HCT116 (cell line): ENCODE data around the gene RARS1. TPM values are rescaled to one million over a fixed set of nuclear protein-coding genes. Genes with fewer than 3 reads are reported as not detected.

Experiments
- ATAC-seq: fragments of 200-7000 bp; cut with Tn5 transposase; 2 replicates; pipeline ENCODE4 v1.9.1; 2020; ENCODE audit warnings: mild to moderate bottlenecking, moderate library complexity
- BruUV-seq: library from RNA; stranded (reverse); fragments of 400-500 nt; replicated peaks from 2 replicates; lab custom pipeline; 2021; lab: Mats Ljungman, UMichigan
- CTCF ChIA-PET: fragments of 300-600 bp; sonication (Branson Sonifier 250); formaldehyde crosslinking; loops from one replicate; lab custom pipeline; 2021; ENCODE audit warnings: antibody characterized with exemption; lab: Charles Lee
- POLR2A ChIA-PET: fragments of 300-600, 350-600 bp; sonication (Branson Sonifier 250); formaldehyde crosslinking; loops from one replicate; lab custom pipeline; 2021; ENCODE audit warnings: antibody characterized with exemption; lab: Charles Lee
- RAD21 ChIA-PET, 2 experiments: fragments of 300-600 bp; sonication (Branson Sonifier 250); formaldehyde crosslinking; loops; one replicate each; lab custom pipeline; 2023; ENCODE audit warnings: low total read pairs in 2 of 2; ENCODE audit not compliant: uncharacterized antibody in 2 of 2, unreplicated experiment in 2 of 2, low non-redundant PET in 1 of 2; lab: Charles Lee
- DNase-seq: peaks from one replicate; pipeline ENCODE4 v3.0.0-alpha.2; 2010; ENCODE audit warnings: low read depth, low spot score
- H2AFZ ChIP-seq: fragments of 200-600 bp; shearing (Covaris generic), sonication (generic); 2 replicates; pipeline ENCODE4 v1.6.1; 2017; ENCODE audit warnings: low read depth, mixed run types, mixed read lengths, antibody characterized with exemption, low read length; ENCODE audit not compliant: poor library complexity, severe bottlenecking
- H3K27ac ChIP-seq: 2 replicates; pipeline ENCODE4 v1.5.1; 2012; ENCODE audit warnings: low read depth, low read length
- H3K27me3 ChIP-seq: fragments of 200-600 bp; sonication (generic); 2 replicates; pipeline ENCODE4 v1.6.1; 2016; ENCODE audit warnings: mixed run types, low read length, mixed read lengths; ENCODE audit not compliant: insufficient read depth
- H3K36me3 ChIP-seq, 2 experiments: fragments of 200-500 bp in 1 of 2; fragments of 200-600 bp in 1 of 2; sonication (Bioruptor generic) in 1 of 2; sonication (generic) in 1 of 2; 2 replicates each; pipeline versions ENCODE4 v1.5.1 to v1.6.1; 2014 to 2016; ENCODE audit warnings: low read length in 2 of 2, inconsistent platforms in 1 of 2, mixed read lengths in 1 of 2, mixed run types in 1 of 2; ENCODE audit not compliant: insufficient read depth in 2 of 2, control insufficient read depth in 1 of 2
- H3K4me1 ChIP-seq, 2 experiments: fragments of 200-600 bp in 1 of 2; sonication (generic) in 1 of 2; 2 replicates each; pipeline versions ENCODE4 v1.5.1 to v1.6.1; 2012 to 2017; ENCODE audit warnings: low read length in 2 of 2, inconsistent platforms in 1 of 2, mild to moderate bottlenecking in 1 of 2, mixed read lengths in 1 of 2, mixed run types in 1 of 2, moderate library complexity in 1 of 2; ENCODE audit not compliant: insufficient read depth in 2 of 2, control insufficient read depth in 1 of 2
- H3K4me2 ChIP-seq: fragments of 200-600 bp; sonication (generic); 2 replicates; pipeline ENCODE4 v1.6.1; 2017; ENCODE audit warnings: mixed run types, low read length, mixed read lengths
- H3K4me3 ChIP-seq, 2 experiments: fragments of 200-600 bp in 1 of 2; sonication (generic) in 1 of 2; replicated peaks in 1 of 2; 2 replicates each; pipeline ENCODE4 v1.5.1; 2011 to 2016; ENCODE audit warnings: low read length in 2 of 2, control low read depth in 1 of 2, low read depth in 1 of 2, mild to moderate bottlenecking in 1 of 2, mixed read lengths in 1 of 2, mixed run types in 1 of 2
- H3K79me2 ChIP-seq: fragments of 200-600 bp; sonication (generic); 2 replicates; pipeline ENCODE4 v1.6.1; 2017; ENCODE audit warnings: mild to moderate bottlenecking, mixed run types, low read length, moderate library complexity, mixed read lengths; ENCODE audit not compliant: insufficient read depth
- H3K9ac ChIP-seq: fragments of 200-600 bp; sonication (generic); 2 replicates; pipeline ENCODE4 v1.6.1; 2016; ENCODE audit warnings: low read length, mixed read lengths
- H3K9me2 ChIP-seq: fragments of 200-600 bp; sonication (generic), shearing (Covaris generic); 2 replicates; pipeline ENCODE4 v1.6.1; 2017; ENCODE audit warnings: mixed run types, mild to moderate bottlenecking, moderate library complexity; ENCODE audit not compliant: insufficient read depth
- H3K9me3 ChIP-seq, 2 experiments: fragments of 200-500 bp in 1 of 2; fragments of 200-600 bp in 1 of 2; sonication (Bioruptor generic) in 1 of 2; sonication (generic) in 1 of 2; 2 replicates each; pipeline ENCODE4 v1.6.1; 2014 to 2017; ENCODE audit warnings: low read length in 2 of 2, mixed read lengths in 2 of 2, inconsistent platforms in 1 of 2, low read depth in 1 of 2, mild to moderate bottlenecking in 1 of 2, mixed run types in 1 of 2, moderate library complexity in 1 of 2; ENCODE audit not compliant: control insufficient read depth in 1 of 2, insufficient read depth in 1 of 2
- H4K20me1 ChIP-seq: fragments of 200-600 bp; sonication (generic), shearing (Covaris generic); 2 replicates; pipeline ENCODE4 v1.6.1; 2017; ENCODE audit warnings: mixed run types, mild to moderate bottlenecking, moderate library complexity; ENCODE audit not compliant: insufficient read depth
- FOSL1 ChIP-seq: IDR thresholded peaks from 2 replicates; pipeline ENCODE4 v1.6.1; 2012; ENCODE audit warnings: low read depth
- MAX ChIP-seq: IDR thresholded peaks from 2 replicates; pipeline ENCODE4 v1.6.1; 2012
- REST ChIP-seq: IDR thresholded peaks from 2 replicates; pipeline ENCODE4 v1.6.1; 2012; ENCODE audit warnings: low read depth
- SIN3A ChIP-seq: IDR thresholded peaks from 2 replicates; pipeline ENCODE4 v1.6.1; 2012; ENCODE audit warnings: low read depth
- intact Hi-C: fragments of 100-400 bp; cut with micrococcal nuclease; formaldehyde crosslinking; loops from 2 replicates; pipeline ENCODE4 v1.10.0; 2022
- total RNA-seq: library from RNA; stranded (reverse); gene quantifications from one replicate; pipeline ENCODE4 v1.2.1, GENCODE V29; 2021; ENCODE audit not compliant: unreplicated experiment

Gene RARS1
- total RNA-seq, 1 experiment from 2014 or later, result 122 TPM

GRCh38 chr5:168528521-168529373, 42.5 kb downstream of the RARS1 start, which contains the start of gene FBLL1:
Gene FBLL1, plus strand, starts transcription at chr5:168529305. Its CDS starts 200 bp downstream, at chr5:168529505.
- CTCF ChIA-PET, result no interaction called here
- no peaks in the 10 kb centered on the region for H3K9me3 ChIP-seq
- H3K9me2 ChIP-seq, result no peaks in the 10 kb centered on the region
- H3K27ac ChIP-seq, result no peak within 1 kb of the TSS
- no peaks in the 10 kb centered on the region for H3K79me2 ChIP-seq
- no peaks in the 10 kb centered on the region for H4K20me1 ChIP-seq
- no TSS peak for BruUV-seq
- RAD21 ChIA-PET, result no interaction called here
- intact Hi-C loops, result no loop called here
- H3K9ac ChIP-seq, result no peak within 1 kb of the TSS
- no peak within 1 kb of the TSS for H2AFZ ChIP-seq
- H3K4me1 ChIP-seq, result no peaks in the 10 kb centered on the region
- ATAC-seq (no peak), DNase-seq (no peak)
- H3K36me3 ChIP-seq, result no peaks in the 10 kb centered on the region
- no peaks in the 10 kb centered on the region for H3K27me3 ChIP-seq
- no peak for TF ChIP-seq MAX
- peak; percentile 66 for TF ChIP-seq REST
- TF ChIP-seq FOSL1, result no peak
- no peak for TF ChIP-seq SIN3A
- no peak within 1 kb of the TSS for H3K4me2 ChIP-seq
- POLR2A ChIA-PET, result no interaction called here
- no peak within 1 kb of the TSS for H3K4me3 ChIP-seq
